Medulla oblongata (tissue), 1 donor: ENCODE data around the gene NIT1.

Source experiments
- DNase-seq: peaks from one replicate; pipeline ENCODE4 v3.0.0-alpha.2; 2015; ENCODE audit errors: extremely low spot score

NIT1 gene

GRCh38 chr1:161153682-161154337 lies 35.9 kb downstream of the NIT1 start, which contains the start of gene UFC1:
Gene UFC1 (plus strand): TSS chr1:161153978. CDS start chr1:161153998, 20 bp downstream.
- DNase-seq = peak; percentile 96

- no peak for DNase-seq
These were observed 40.0 kb downstream of the NIT1 start for GRCh38 chr1:161157867-161158266.

- no peak for DNase-seq
These were observed 40.6 kb downstream of the NIT1 start for GRCh38 chr1:161158316-161159010.

GRCh38 chr1:161159087-161159912 lies 41.4 kb downstream of the NIT1 start, which contains the start of gene USP21:
Gene USP21 (plus strand): TSS chr1:161159500. CDS start chr1:161160641, 1,141 bp downstream.
- peak; percentile 96 for DNase-seq

- no peak for DNase-seq
These were observed 42.0 kb downstream of the NIT1 start for GRCh38 chr1:161159913-161160243.

- DNase-seq = no peak
These were observed 42.8 kb downstream of the NIT1 start for GRCh38 chr1:161160671-161161145.

- DNase-seq = no peak
These were observed 43.7 kb downstream of the NIT1 start for GRCh38 chr1:161161652-161162051.

- DNase-seq = no peak
These were observed 44.1 kb downstream of the NIT1 start for GRCh38 chr1:161162052-161162451.

- no peak for DNase-seq
These were observed 44.9 kb downstream of the NIT1 start for GRCh38 chr1:161162806-161163205.

GRCh38 chr1:161163793-161164192 lies 45.9 kb downstream of the NIT1 start:
- DNase-seq = no peak

- DNase-seq = no peak
These were observed 47.2 kb downstream of the NIT1 start for GRCh38 chr1:161164901-161165610.

GRCh38 chr1:161165742-161166668 lies 48.1 kb downstream of the NIT1 start, which contains the start of gene PPOX:
Gene PPOX (plus strand): TSS chr1:161166426. CDS start chr1:161166848, 422 bp downstream.
- DNase-seq = peak; percentile 99

GRCh38 chr1:161166669-161167548 lies 49.0 kb downstream of the NIT1 start:
- DNase-seq = no peak

GRCh38 chr1:161168906-161169305 lies 51.0 kb downstream of the NIT1 start:
- DNase-seq = no peak
